Activated T-helper 2 cell treated with anti-CD3 and anti-CD28 coated beads, Interferon-gamma antibody, Interleukin-2, Interleukin-4, amounts not matched to agents 10 μg/mL and 5 μg/mL and 100 μg/mL, durations not matched to agents 14 hours and 24 hours and 36 hours (primary cell): ENCODE results near the gene USP24. TPM values are rescaled to one million over a fixed set of nuclear protein-coding genes. Genes with fewer than 3 reads are reported as not detected.
"Not testable (repeated sequence)": the region's sequence is repeated elsewhere in the genome, so short reads cannot be mapped to it uniquely, and the experiment has no call there.

Experiments
- DNase-seq: peaks from one replicate; pipeline ENCODE4 v3.0.0; 2021; ENCODE audit warnings: low spot score
- H3K27ac Mint-ChIP-seq: one replicate; pipeline ENCODE4 v1.8.0; 2021; ENCODE audit warnings: mixed read lengths
- H3K27me3 Mint-ChIP-seq: one replicate; pipeline ENCODE4 v1.8.0; 2021; ENCODE audit warnings: low read depth, mixed read lengths
- H3K36me3 Mint-ChIP-seq: one replicate; pipeline ENCODE4 v1.8.0; 2021; ENCODE audit warnings: low read depth, mixed read lengths
- H3K4me1 Mint-ChIP-seq: one replicate; pipeline ENCODE4 v1.8.0; 2021; ENCODE audit warnings: low read depth, mixed read lengths
- H3K4me3 Mint-ChIP-seq: one replicate; pipeline ENCODE4 v1.8.0; 2021; ENCODE audit warnings: low read depth, mild to moderate bottlenecking, moderate library complexity, mixed read lengths
- H3K9me3 Mint-ChIP-seq: one replicate; pipeline ENCODE4 v1.8.0; 2021; ENCODE audit warnings: mixed read lengths
- intact Hi-C: fragments of 100-400 bp; cut with micrococcal nuclease; formaldehyde crosslinking; loops from one replicate; pipeline ENCODE4 v1.15.1; 2023
- total RNA-seq: library from RNA; stranded (reverse); gene quantifications from 2 replicates; pipeline ENCODE4 v1.2.3, GENCODE V29; 2022

Gene USP24
- total RNA-seq, 1 donor from 2014 or later = 42.6 TPM

GRCh38 chr1:55244476-55245099 lies 29.4 kb upstream of the USP24 start:
- Mint-ChIP-seq H3K9me3 (no peaks in the 10 kb centered on the region), H3K4me1 (no peaks in the 10 kb centered on the region), H3K27me3 (peaks cover 9% of the 10 kb centered on the region), H3K27ac (no peak overlapping the region), H3K36me3 (no peaks in the 10 kb centered on the region), H3K4me3 (no peak overlapping the region)
- intact Hi-C loops = no loop called here
- no peak for DNase-seq

GRCh38 chr1:55243655-55244054 lies 28.5 kb upstream of the USP24 start:
- Mint-ChIP-seq H3K27ac (no peak overlapping the region), H3K27me3 (peaks cover 9% of the 10 kb centered on the region), H3K36me3 (no peaks in the 10 kb centered on the region), H3K4me1 (no peaks in the 10 kb centered on the region), H3K9me3 (no peaks in the 10 kb centered on the region), H3K4me3 (no peak overlapping the region)
- no peak for DNase-seq
- intact Hi-C loops = no loop called here

GRCh38 chr1:55239548-55239947 lies 24.4 kb upstream of the USP24 start:
- peaks cover 13% of the 10 kb centered on the region for H3K27me3 Mint-ChIP-seq
- no peak for DNase-seq
- H3K4me3 Mint-ChIP-seq = no peak overlapping the region
- no peaks in the 10 kb centered on the region for H3K9me3 Mint-ChIP-seq
- peaks cover 5% of the 10 kb centered on the region for H3K4me1 Mint-ChIP-seq
- H3K27ac Mint-ChIP-seq = no peak overlapping the region
- no peaks in the 10 kb centered on the region for H3K36me3 Mint-ChIP-seq
- intact Hi-C loops = no loop called here

- peaks cover 19% of the 10 kb centered on the region for H3K27me3 Mint-ChIP-seq
Measured at GRCh38 chr1:55235722-55236121, 20.6 kb upstream of the USP24 start.

GRCh38 chr1:55234016-55234415 lies 18.9 kb upstream of the USP24 start:
- Mint-ChIP-seq H3K9me3 (no peaks in the 10 kb centered on the region), H3K36me3 (no peaks in the 10 kb centered on the region)
- DNase-seq = no peak

More at GRCh38 chr1:55235722-55236121, 20.6 kb upstream of the USP24 start:
- no peaks in the 10 kb centered on the region for H3K9me3 Mint-ChIP-seq
- peaks cover 10% of the 10 kb centered on the region for H3K4me1 Mint-ChIP-seq
- H3K27ac Mint-ChIP-seq = no peak overlapping the region
- intact Hi-C loops = no loop called here
- H3K4me3 Mint-ChIP-seq = no peak overlapping the region
- no peaks in the 10 kb centered on the region for H3K36me3 Mint-ChIP-seq
- DNase-seq = no peak

GRCh38 chr1:55233145-55233777 lies 18.1 kb upstream of the USP24 start:
- Mint-ChIP-seq H3K36me3 (no peaks in the 10 kb centered on the region), H3K4me3 (no peak overlapping the region), H3K9me3 (no peaks in the 10 kb centered on the region), H3K4me1 (peaks cover 10% of the 10 kb centered on the region), H3K27me3 (peaks cover 25% of the 10 kb centered on the region), H3K27ac (no peak overlapping the region)
- intact Hi-C loops = no loop called here
- DNase-seq = no peak

More at GRCh38 chr1:55234016-55234415, 18.9 kb upstream of the USP24 start:
- Mint-ChIP-seq H3K4me3 (no peak overlapping the region), H3K27ac (no peak overlapping the region), H3K4me1 (peaks cover 10% of the 10 kb centered on the region), H3K27me3 (peaks cover 25% of the 10 kb centered on the region)
- intact Hi-C loops = no loop called here

GRCh38 chr1:55232448-55233144 lies 17.4 kb upstream of the USP24 start:
- Mint-ChIP-seq H3K27me3 (peaks cover 25% of the 10 kb centered on the region), H3K27ac (no peak overlapping the region), H3K4me3 (no peak overlapping the region), H3K36me3 (no peaks in the 10 kb centered on the region), H3K9me3 (peaks cover 2% of the 10 kb centered on the region), H3K4me1 (peaks cover 10% of the 10 kb centered on the region)
- no peak for DNase-seq
- intact Hi-C loops = no loop called here

- intact Hi-C loops = no loop called here
- H3K36me3 Mint-ChIP-seq = no peaks in the 10 kb centered on the region
- H3K9me3 Mint-ChIP-seq = peaks cover 6% of the 10 kb centered on the region
- peaks cover 10% of the 10 kb centered on the region for H3K4me1 Mint-ChIP-seq
- H3K27me3 Mint-ChIP-seq = peaks cover 25% of the 10 kb centered on the region
- H3K4me3 Mint-ChIP-seq = no peak overlapping the region
- H3K27ac Mint-ChIP-seq = no peak overlapping the region
- no peak for DNase-seq
Measured at GRCh38 chr1:55231745-55232144, 16.6 kb upstream of the USP24 start.

GRCh38 chr1:55230659-55231058 lies 15.5 kb upstream of the USP24 start:
- Mint-ChIP-seq H3K27ac (no peak overlapping the region), H3K36me3 (no peaks in the 10 kb centered on the region), H3K4me1 (peaks cover 10% of the 10 kb centered on the region), H3K9me3 (peaks cover 6% of the 10 kb centered on the region), H3K27me3 (peaks cover 22% of the 10 kb centered on the region), H3K4me3 (no peak overlapping the region)
- DNase-seq = no peak
- intact Hi-C loops = no loop called here

- peaks cover 23% of the 10 kb centered on the region for H3K27me3 Mint-ChIP-seq
- H3K9me3 Mint-ChIP-seq, intact Hi-C loops, H3K4me3 Mint-ChIP-seq, H3K36me3 Mint-ChIP-seq, H3K27ac Mint-ChIP-seq, DNase-seq, H3K4me1 Mint-ChIP-seq: not testable (repeated sequence)
Measured at GRCh38 chr1:55229726-55230125, 14.6 kb upstream of the USP24 start.

- peaks cover 2% of the 10 kb centered on the region for H3K4me1 Mint-ChIP-seq
Measured at GRCh38 chr1:55225228-55225627, 10.1 kb upstream of the USP24 start.

GRCh38 chr1:55224729-55225128 lies 9.6 kb upstream of the USP24 start:
- Mint-ChIP-seq H3K9me3 (peaks cover 6% of the 10 kb centered on the region), H3K36me3 (no peaks in the 10 kb centered on the region), H3K27ac (no peak overlapping the region), H3K4me3 (no peak overlapping the region), H3K27me3 (peaks cover 2% of the 10 kb centered on the region), H3K4me1 (peaks cover 2% of the 10 kb centered on the region)
- no peak for DNase-seq
- intact Hi-C loops = no loop called here

More at GRCh38 chr1:55225228-55225627, 10.1 kb upstream of the USP24 start:
- no peaks in the 10 kb centered on the region for H3K36me3 Mint-ChIP-seq
- intact Hi-C loops = no loop called here
- H3K27me3 Mint-ChIP-seq = peaks cover 5% of the 10 kb centered on the region
- H3K4me3 Mint-ChIP-seq = no peak overlapping the region
- H3K9me3 Mint-ChIP-seq = peaks cover 6% of the 10 kb centered on the region
- H3K27ac Mint-ChIP-seq = no peak overlapping the region
- DNase-seq = no peak

- H3K27me3 Mint-ChIP-seq = peaks cover 2% of the 10 kb centered on the region
- peaks cover 10% of the 10 kb centered on the region for H3K4me1 Mint-ChIP-seq
- no peak for DNase-seq
- H3K27ac Mint-ChIP-seq = no peak overlapping the region
- no peak overlapping the region for H3K4me3 Mint-ChIP-seq
- intact Hi-C loops = no loop called here
- H3K36me3 Mint-ChIP-seq = no peaks in the 10 kb centered on the region
- no peaks in the 10 kb centered on the region for H3K9me3 Mint-ChIP-seq
Measured at GRCh38 chr1:55222152-55222551, 7.0 kb upstream of the USP24 start.
